Urothelium cell line (cell line): ENCODE data around the gene ASIC1.
"Not testable (repeated sequence)": the region's sequence is repeated elsewhere in the genome, so short reads cannot be mapped to it uniquely, and the experiment has no call there.

ENCODE experiments used
- DNase-seq: peaks from one replicate; pipeline ENCODE4 v3.0.0; 2011; ENCODE audit warnings: low spot score, mixed read lengths
- FAIRE-seq: peaks from 2 replicates; lab custom pipeline; 2011; peaks lifted over from hg19 to GRCh38; lab: Jason Lieb, UNC

ASIC1 gene

GRCh38 chr12:50082644-50083043 lies 25.2 kb downstream of the ASIC1 start:
- FAIRE-seq (no peak), DNase-seq (no peak)

- FAIRE-seq (no peak), DNase-seq (no peak)
Observed at GRCh38 chr12:50083301-50083700, 25.9 kb downstream of the ASIC1 start.

- not testable (repeated sequence) for DNase-seq, FAIRE-seq
Observed at GRCh38 chr12:50084409-50084774, 27.0 kb downstream of the ASIC1 start.

- FAIRE-seq (no peak), DNase-seq (peak; percentile 93)
Observed at GRCh38 chr12:50084775-50085614, 27.6 kb downstream of the ASIC1 start, which contains the start of gene SMARCD1. Gene SMARCD1, plus strand, starts transcription at chr12:50085342. Its CDS starts 28 bp downstream, at chr12:50085370.

- FAIRE-seq (no peak), DNase-seq (no peak)
Observed at GRCh38 chr12:50085615-50086072, 28.2 kb downstream of the ASIC1 start.

- FAIRE-seq (no peak), DNase-seq (no peak)
Observed at GRCh38 chr12:50086148-50086547, 28.8 kb downstream of the ASIC1 start.

GRCh38 chr12:50087151-50087550 lies 29.8 kb downstream of the ASIC1 start:
- DNase-seq (no peak), FAIRE-seq (no peak)

- DNase-seq (no peak), FAIRE-seq (no peak)
Observed at GRCh38 chr12:50087995-50088394, 30.6 kb downstream of the ASIC1 start.

GRCh38 chr12:50088577-50089335 lies 31.4 kb downstream of the ASIC1 start:
- DNase-seq (peak; percentile 57), FAIRE-seq (no peak)

- DNase-seq (no peak), FAIRE-seq (no peak)
Observed at GRCh38 chr12:50089730-50090129, 32.3 kb downstream of the ASIC1 start.

- FAIRE-seq (no peak), DNase-seq (no peak)
Observed at GRCh38 chr12:50090391-50090790, 33.0 kb downstream of the ASIC1 start.

GRCh38 chr12:50097952-50098351 lies 40.6 kb downstream of the ASIC1 start:
- DNase-seq (no peak), FAIRE-seq (no peak)

GRCh38 chr12:50099302-50100008 lies 42.1 kb downstream of the ASIC1 start:
- no peak for FAIRE-seq
- no peak for DNase-seq

GRCh38 chr12:50100561-50100960 lies 43.2 kb downstream of the ASIC1 start:
- FAIRE-seq (no peak), DNase-seq (no peak)

- FAIRE-seq (no peak), DNase-seq (peak; percentile 41)
Observed at GRCh38 chr12:50101663-50102062, 44.3 kb downstream of the ASIC1 start.

GRCh38 chr12:50102131-50102531 lies 44.7 kb downstream of the ASIC1 start:
- FAIRE-seq = no peak
- DNase-seq = no peak

- no peak for DNase-seq
- FAIRE-seq = no peak
Observed at GRCh38 chr12:50102646-50103309, 45.4 kb downstream of the ASIC1 start.

- FAIRE-seq (no peak), DNase-seq (no peak)
Observed at GRCh38 chr12:50103351-50103750, 46.0 kb downstream of the ASIC1 start.

GRCh38 chr12:50103767-50104321 lies 46.4 kb downstream of the ASIC1 start, which contains the start of gene GPD1:
Gene GPD1, plus strand, starts transcription at chr12:50104008. Its CDS starts 43 bp downstream, at chr12:50104051.
- FAIRE-seq (no peak), DNase-seq (peak; percentile 41)
